ENCODE data around the gene BMERB1.

Gene BMERB1

GRCh38 chr16:15523939-15524338, 89.6 kb downstream of the BMERB1 start:
- no peak overlapping the region for H3K4me3 ChIP-seq (ENCODE audit: low read depth, low read length)
- no peak for TF ChIP-seq CTCF (IDR thresholded peaks at IDR 0.05; ENCODE audit: low read depth, low read length, missing control alignments)
- no peak for DNase-seq (ENCODE audit: low read depth)
- in situ Hi-C loops (cut with HindIII; ENCODE audit: low sequenced_read_pairs): no loop called here

GRCh38 chr16:15524966-15525365, 90.6 kb downstream of the BMERB1 start:
- no peak for DNase-seq (ENCODE audit: low read depth)
- no peak for TF ChIP-seq CTCF (IDR thresholded peaks at IDR 0.05; ENCODE audit: low read depth, low read length, missing control alignments)
- no peak overlapping the region for H3K4me3 ChIP-seq (ENCODE audit: low read depth, low read length)
- in situ Hi-C loops (cut with HindIII; ENCODE audit: low sequenced_read_pairs): no loop called here

GRCh38 chr16:15526097-15526496, 91.7 kb downstream of the BMERB1 start:
- no peak for TF ChIP-seq CTCF (IDR thresholded peaks at IDR 0.05; ENCODE audit: low read depth, low read length, missing control alignments)
- in situ Hi-C loops (cut with HindIII; ENCODE audit: low sequenced_read_pairs): no loop called here
- no peak for DNase-seq (ENCODE audit: low read depth)
- H3K4me3 ChIP-seq (ENCODE audit: low read depth, low read length): no peak overlapping the region

- in situ Hi-C loops (cut with HindIII; ENCODE audit: low sequenced_read_pairs): no loop called here
- no peak overlapping the region for H3K4me3 ChIP-seq (ENCODE audit: low read depth, low read length)
- DNase-seq (ENCODE audit: low read depth): no peak
- no peak for TF ChIP-seq CTCF (IDR thresholded peaks at IDR 0.05; ENCODE audit: low read depth, low read length, missing control alignments)
Measured at GRCh38 chr16:15526731-15527130, 92.3 kb downstream of the BMERB1 start.

- TF ChIP-seq CTCF (IDR thresholded peaks at IDR 0.05; ENCODE audit: low read depth, low read length, missing control alignments): no peak
- in situ Hi-C loops (cut with HindIII; ENCODE audit: low sequenced_read_pairs): no loop called here
- no peak for DNase-seq (ENCODE audit: low read depth)
Measured at GRCh38 chr16:15529673-15530072, 95.3 kb downstream of the BMERB1 start.

GRCh38 chr16:15530085-15530484, 95.7 kb downstream of the BMERB1 start:
- H3K4me3 ChIP-seq (ENCODE audit: low read depth, low read length): no peak overlapping the region
- in situ Hi-C loops (cut with HindIII; ENCODE audit: low sequenced_read_pairs): no loop called here
- no peak for TF ChIP-seq CTCF (IDR thresholded peaks at IDR 0.05; ENCODE audit: low read depth, low read length, missing control alignments)
- DNase-seq (ENCODE audit: low read depth): no peak

More at GRCh38 chr16:15529673-15530072, 95.3 kb downstream of the BMERB1 start:
- no peak overlapping the region for H3K4me3 ChIP-seq (ENCODE audit: low read depth, low read length)

GRCh38 chr16:15532825-15533224, 98.4 kb downstream of the BMERB1 start:
- TF ChIP-seq CTCF (IDR thresholded peaks at IDR 0.05; ENCODE audit: low read depth, low read length, missing control alignments): no peak
- no peak for DNase-seq (ENCODE audit: low read depth)
- H3K4me3 ChIP-seq (ENCODE audit: low read depth, low read length): no peak overlapping the region
- in situ Hi-C loops (cut with HindIII; ENCODE audit: low sequenced_read_pairs): no loop called here
